ENCODE data around the gene KRTAP15-1.

Gene KRTAP15-1

GRCh38 chr21:30439975-30440374, at the start of gene KRTAP15-1:
KRTAP15-1 (plus strand) TSS chr21:30440275; CDS start chr21:30440328, 53 bp downstream.
- DNase-seq = no peak

GRCh38 chr21:30391492-30392025, 48.5 kb upstream of the KRTAP15-1 start:
- no peak for DNase-seq

- DNase-seq = no peak
These were observed 44.3 kb upstream of the KRTAP15-1 start, which contains the start of gene KRTAP13-1 for GRCh38 chr21:30395731-30396130. KRTAP13-1 (plus strand) TSS chr21:30396031; CDS start chr21:30396087, 56 bp downstream.

- peak; percentile 91 for DNase-seq
These were observed 31.1 kb upstream of the KRTAP15-1 start for GRCh38 chr21:30408782-30409494.

GRCh38 chr21:30415993-30416392, 24.1 kb upstream of the KRTAP15-1 start:
- no peak for DNase-seq

GRCh38 chr21:30425826-30426225, 14.2 kb upstream of the KRTAP15-1 start, which contains the start of gene KRTAP13-3:
KRTAP13-3 (minus strand) TSS chr21:30425926; CDS start chr21:30425912, 14 bp downstream.
- DNase-seq = no peak

GRCh38 chr21:30426731-30427130, 13.3 kb upstream of the KRTAP15-1 start:
- no peak for DNase-seq

GRCh38 chr21:30430170-30430655, 9.9 kb upstream of the KRTAP15-1 start, which contains the start of gene KRTAP13-4:
KRTAP13-4 (plus strand) TSS chr21:30430220; CDS start chr21:30430276, 56 bp downstream.
- DNase-seq = no peak

- peak; percentile 4 for DNase-seq
These were observed 5.9 kb upstream of the KRTAP15-1 start for GRCh38 chr21:30434033-30434631.

- peak; percentile 77 for DNase-seq
These were observed 3.0 kb upstream of the KRTAP15-1 start for GRCh38 chr21:30437010-30437565.

GRCh38 chr21:30443226-30443625, 3.2 kb downstream of the KRTAP15-1 start:
- DNase-seq = no peak

- no peak for DNase-seq
These were observed 4.1 kb downstream of the KRTAP15-1 start for GRCh38 chr21:30444204-30444603.

- DNase-seq = no peak
These were observed 7.0 kb downstream of the KRTAP15-1 start for GRCh38 chr21:30447056-30447455.

- no peak for DNase-seq
These were observed 8.4 kb downstream of the KRTAP15-1 start for GRCh38 chr21:30448514-30448913.

GRCh38 chr21:30463713-30464112, 23.6 kb downstream of the KRTAP15-1 start:
- peak; percentile 0 for DNase-seq

- DNase-seq = no peak
These were observed 29.0 kb downstream of the KRTAP15-1 start for GRCh38 chr21:30468900-30469714.

- no peak for DNase-seq
These were observed 37.9 kb downstream of the KRTAP15-1 start for GRCh38 chr21:30478004-30478403.

GRCh38 chr21:30479259-30479658, 39.2 kb downstream of the KRTAP15-1 start:
- no peak for DNase-seq

- DNase-seq = no peak
These were observed 40.1 kb downstream of the KRTAP15-1 start, which contains the start of gene KRTAP19-1 for GRCh38 chr21:30480145-30480544. KRTAP19-1 (minus strand) TSS chr21:30480367; CDS start chr21:30480317, 50 bp downstream.

- no peak for DNase-seq
These were observed 42.1 kb downstream of the KRTAP15-1 start for GRCh38 chr21:30482130-30482529.

GRCh38 chr21:30486180-30486579, 46.1 kb downstream of the KRTAP15-1 start:
- no peak for DNase-seq

GRCh38 chr21:30487336-30487735, 47.3 kb downstream of the KRTAP15-1 start, which contains the start of gene KRTAP19-2:
KRTAP19-2 (minus strand) TSS chr21:30487436; CDS start chr21:30487348, 88 bp downstream.
- DNase-seq = no peak
